GM12873 (cell line): ENCODE measurements around the gene GGT7.

Source experiments
- TF ChIP-seq, protein P1 (sequence below): IDR thresholded peaks from 2 replicates; pipeline ENCODE4 v1.5.1; 2012; ENCODE audit warnings: low read depth, mild to moderate bottlenecking, moderate library complexity, low read length, control low read depth; ENCODE audit not compliant: insufficient read depth; ENCODE audit errors: missing control alignments

Gene GGT7

DNA sequence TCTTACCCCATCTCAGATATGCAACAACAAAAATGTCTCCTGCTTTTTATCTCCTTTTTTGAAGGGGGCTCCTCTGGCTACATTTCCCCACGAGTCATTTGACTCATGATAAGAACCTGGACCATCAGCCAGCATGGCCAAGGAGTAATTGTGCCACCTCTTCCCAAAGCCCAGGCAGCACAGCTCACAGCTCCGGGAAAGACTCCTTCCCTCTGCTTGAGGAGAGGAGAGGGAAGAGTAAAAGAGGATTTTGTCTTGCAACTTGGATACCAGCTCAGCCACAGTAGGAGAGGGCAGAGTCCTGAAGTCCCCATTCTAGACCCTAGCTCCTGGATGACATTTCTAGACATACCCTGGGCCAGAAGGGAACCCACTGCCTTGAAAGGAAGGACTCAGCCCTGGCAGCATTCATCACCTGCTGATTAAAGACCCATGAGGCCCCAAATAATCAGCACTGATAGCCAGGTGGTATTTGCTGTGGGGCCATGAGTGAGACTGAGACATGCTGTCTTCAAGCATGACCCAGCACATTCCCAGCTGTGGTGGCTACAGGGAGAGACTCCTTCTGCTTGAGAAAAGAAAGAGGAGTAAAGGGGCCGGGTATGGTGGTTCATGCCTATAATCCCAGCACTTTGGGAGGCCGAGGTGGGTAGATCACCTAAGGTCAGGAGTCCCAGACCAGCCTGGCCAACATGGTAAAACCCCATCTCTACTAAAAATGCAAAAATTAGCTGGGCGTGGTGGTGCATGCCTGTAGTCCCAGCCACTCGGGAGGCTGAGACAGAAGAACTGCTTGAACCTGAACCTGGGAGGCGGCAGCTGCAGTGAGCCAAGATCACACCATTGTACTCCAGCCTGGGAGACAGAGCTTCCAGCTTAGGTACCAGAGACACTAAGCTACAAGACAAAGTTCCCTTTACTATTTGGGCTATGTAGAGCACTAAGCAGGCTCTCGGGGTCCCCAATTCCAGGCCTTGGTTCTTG, 75.4 kb downstream of the GGT7 start:
- TF ChIP-seq, protein P1, sequence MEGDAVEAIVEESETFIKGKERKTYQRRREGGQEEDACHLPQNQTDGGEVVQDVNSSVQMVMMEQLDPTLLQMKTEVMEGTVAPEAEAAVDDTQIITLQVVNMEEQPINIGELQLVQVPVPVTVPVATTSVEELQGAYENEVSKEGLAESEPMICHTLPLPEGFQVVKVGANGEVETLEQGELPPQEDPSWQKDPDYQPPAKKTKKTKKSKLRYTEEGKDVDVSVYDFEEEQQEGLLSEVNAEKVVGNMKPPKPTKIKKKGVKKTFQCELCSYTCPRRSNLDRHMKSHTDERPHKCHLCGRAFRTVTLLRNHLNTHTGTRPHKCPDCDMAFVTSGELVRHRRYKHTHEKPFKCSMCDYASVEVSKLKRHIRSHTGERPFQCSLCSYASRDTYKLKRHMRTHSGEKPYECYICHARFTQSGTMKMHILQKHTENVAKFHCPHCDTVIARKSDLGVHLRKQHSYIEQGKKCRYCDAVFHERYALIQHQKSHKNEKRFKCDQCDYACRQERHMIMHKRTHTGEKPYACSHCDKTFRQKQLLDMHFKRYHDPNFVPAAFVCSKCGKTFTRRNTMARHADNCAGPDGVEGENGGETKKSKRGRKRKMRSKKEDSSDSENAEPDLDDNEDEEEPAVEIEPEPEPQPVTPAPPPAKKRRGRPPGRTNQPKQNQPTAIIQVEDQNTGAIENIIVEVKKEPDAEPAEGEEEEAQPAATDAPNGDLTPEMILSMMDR = no peak
